ENCODE results near the gene MLLT3.
"Not testable (repeated sequence)": the region's sequence is repeated elsewhere in the genome, so short reads cannot be mapped to it uniquely, and the experiment has no call there.

MLLT3 gene

GRCh38 chr9:20599195-20599594, 23.1 kb downstream of the MLLT3 start:
- no peak for DNase-seq

GRCh38 chr9:20598367-20598766, 23.9 kb downstream of the MLLT3 start:
- no peak for DNase-seq

GRCh38 chr9:20597862-20598261, 24.4 kb downstream of the MLLT3 start:
- no peak for DNase-seq

GRCh38 chr9:20594608-20595007, 27.7 kb downstream of the MLLT3 start:
- no peak for DNase-seq

- peak in 2 of 56 donors; percentile 4 to 7 for DNase-seq
Measured at GRCh38 chr9:20593537-20593936, 28.8 kb downstream of the MLLT3 start.

GRCh38 chr9:20593105-20593504, 29.2 kb downstream of the MLLT3 start:
- DNase-seq = no peak

GRCh38 chr9:20592673-20593072, 29.6 kb downstream of the MLLT3 start:
- no peak for DNase-seq

- no peak for DNase-seq
Measured at GRCh38 chr9:20591223-20591622, 31.1 kb downstream of the MLLT3 start.

GRCh38 chr9:20584968-20585643, 37.2 kb downstream of the MLLT3 start:
- DNase-seq = no peak

- DNase-seq = not testable (repeated sequence)
Measured at GRCh38 chr9:20583088-20583487, 39.2 kb downstream of the MLLT3 start.

- no peak for DNase-seq
Measured at GRCh38 chr9:20582150-20582549, 40.1 kb downstream of the MLLT3 start.

GRCh38 chr9:20580673-20581072, 41.6 kb downstream of the MLLT3 start:
- no peak for DNase-seq

- DNase-seq = no peak
Measured at GRCh38 chr9:20579524-20580314, 42.6 kb downstream of the MLLT3 start.

- DNase-seq = no peak
Measured at GRCh38 chr9:20573023-20573422, 49.3 kb downstream of the MLLT3 start.

GRCh38 chr9:20570756-20571155, 51.5 kb downstream of the MLLT3 start:
- DNase-seq = no peak

GRCh38 chr9:20570087-20570486, 52.2 kb downstream of the MLLT3 start:
- DNase-seq = no peak

- no peak for DNase-seq
Measured at GRCh38 chr9:20569525-20569924, 52.8 kb downstream of the MLLT3 start.

GRCh38 chr9:20568400-20568799, 53.9 kb downstream of the MLLT3 start:
- DNase-seq = no peak

GRCh38 chr9:20566401-20566800, 55.9 kb downstream of the MLLT3 start:
- DNase-seq = no peak

GRCh38 chr9:20564650-20565049, 57.6 kb downstream of the MLLT3 start:
- no peak for DNase-seq

GRCh38 chr9:20563917-20564316, 58.4 kb downstream of the MLLT3 start:
- no peak for DNase-seq

GRCh38 chr9:20562051-20562450, 60.2 kb downstream of the MLLT3 start:
- DNase-seq = no peak

GRCh38 chr9:20561531-20561930, 60.8 kb downstream of the MLLT3 start:
- DNase-seq = no peak
